WTC11 (cell line): ENCODE measurements around the gene SUDS3.

Experiments used
- CBFB ChIP-seq: sonication (generic); formaldehyde crosslinking; IDR thresholded peaks from 2 replicates; pipeline ENCODE4 v1.8.1; 2022; ENCODE audit warnings: mild to moderate bottlenecking, low read depth, missing genetic modification reagents
- ESRRA ChIP-seq: sonication (generic); formaldehyde crosslinking; IDR thresholded peaks from 2 replicates; pipeline ENCODE4 v1.8.1; 2022; ENCODE audit warnings: mild to moderate bottlenecking, missing genetic modification reagents, borderline replicate concordance
- NFYB ChIP-seq: sonication (generic); formaldehyde crosslinking; conservative IDR thresholded peaks from 2 replicates; pipeline ENCODE4 v1.8.0; 2022; ENCODE audit warnings: low read depth, missing genetic modification reagents
- NR2C2 ChIP-seq: sonication (generic); formaldehyde crosslinking; IDR thresholded peaks from 2 replicates; pipeline ENCODE4 v1.8.0; 2022; ENCODE audit warnings: mild to moderate bottlenecking, missing genetic modification reagents
- ZNF671 ChIP-seq: fragments of 250-450 bp; sonication (Bioruptor Pico); IDR thresholded peaks from 2 replicates; pipeline ENCODE4 v1.8.0; 2021; ENCODE audit warnings: mild to moderate bottlenecking
- TF ChIP-seq, protein P1 (sequence below): fragments of 200-600 bp; IDR thresholded peaks from 2 replicates; pipeline ENCODE4 v1.8.0; 2022; ENCODE audit warnings: antibody characterized with exemption
- TF ChIP-seq, protein P2 (sequence below): sonication (generic); formaldehyde crosslinking; IDR thresholded peaks from 2 replicates; pipeline ENCODE4 v1.8.1; 2022; ENCODE audit warnings: mild to moderate bottlenecking, missing genetic modification reagents, moderate library complexity, borderline replicate concordance
- TF ChIP-seq, protein P3 (sequence below): sonication (generic); formaldehyde crosslinking; IDR thresholded peaks from 2 replicates; pipeline ENCODE4 v1.8.0; 2022; ENCODE audit warnings: mild to moderate bottlenecking, missing genetic modification reagents
- TF ChIP-seq, protein P4 (sequence below): sonication (generic); formaldehyde crosslinking; IDR thresholded peaks from 2 replicates; pipeline ENCODE4 v1.8.1; 2023; ENCODE audit warnings: mild to moderate bottlenecking, missing genetic modification reagents, moderate library complexity
- TF ChIP-seq, protein P5 (sequence below): sonication (generic); formaldehyde crosslinking; IDR thresholded peaks from 2 replicates; pipeline ENCODE4 v1.8.1; 2022; ENCODE audit warnings: low read depth, missing genetic modification reagents, borderline replicate concordance
- TF ChIP-seq, protein P6 (sequence below): fragments of 250-450 bp; sonication (Bioruptor Pico); IDR thresholded peaks from 2 replicates; pipeline ENCODE4 v1.8.0; 2021; ENCODE audit warnings: mild to moderate bottlenecking
- TF ChIP-seq, protein P7 (sequence below): sonication (generic); formaldehyde crosslinking; IDR thresholded peaks from 2 replicates; pipeline ENCODE4 v1.8.1; 2023; ENCODE audit warnings: mild to moderate bottlenecking, missing genetic modification reagents

DNA sequence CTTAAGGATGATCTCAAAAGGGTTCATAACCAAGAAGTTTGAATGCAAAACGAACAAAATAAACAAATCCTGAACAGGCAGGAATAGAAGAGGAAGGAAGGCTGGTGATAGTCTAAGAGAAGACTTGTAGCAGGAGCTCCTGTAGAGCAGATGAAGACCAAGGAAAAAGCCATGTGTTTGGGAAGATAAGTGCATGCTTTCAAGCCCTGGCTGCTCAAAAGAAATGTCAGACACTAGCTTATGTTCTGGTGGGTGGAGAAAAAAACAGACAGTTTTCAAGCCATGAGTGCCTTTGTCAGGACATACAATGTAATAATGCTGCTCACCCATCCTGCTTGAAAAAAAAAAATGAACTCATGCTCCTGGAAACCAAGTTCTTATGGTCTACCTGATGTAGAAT is 31.0 kb upstream of the SUDS3 start:
- TF ChIP-seq, protein P1, sequence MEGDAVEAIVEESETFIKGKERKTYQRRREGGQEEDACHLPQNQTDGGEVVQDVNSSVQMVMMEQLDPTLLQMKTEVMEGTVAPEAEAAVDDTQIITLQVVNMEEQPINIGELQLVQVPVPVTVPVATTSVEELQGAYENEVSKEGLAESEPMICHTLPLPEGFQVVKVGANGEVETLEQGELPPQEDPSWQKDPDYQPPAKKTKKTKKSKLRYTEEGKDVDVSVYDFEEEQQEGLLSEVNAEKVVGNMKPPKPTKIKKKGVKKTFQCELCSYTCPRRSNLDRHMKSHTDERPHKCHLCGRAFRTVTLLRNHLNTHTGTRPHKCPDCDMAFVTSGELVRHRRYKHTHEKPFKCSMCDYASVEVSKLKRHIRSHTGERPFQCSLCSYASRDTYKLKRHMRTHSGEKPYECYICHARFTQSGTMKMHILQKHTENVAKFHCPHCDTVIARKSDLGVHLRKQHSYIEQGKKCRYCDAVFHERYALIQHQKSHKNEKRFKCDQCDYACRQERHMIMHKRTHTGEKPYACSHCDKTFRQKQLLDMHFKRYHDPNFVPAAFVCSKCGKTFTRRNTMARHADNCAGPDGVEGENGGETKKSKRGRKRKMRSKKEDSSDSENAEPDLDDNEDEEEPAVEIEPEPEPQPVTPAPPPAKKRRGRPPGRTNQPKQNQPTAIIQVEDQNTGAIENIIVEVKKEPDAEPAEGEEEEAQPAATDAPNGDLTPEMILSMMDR, result no peak
- TF ChIP-seq NFYB (CRISPR knock-in tag), result no peak
- TF ChIP-seq NR2C2 (CRISPR knock-in tag), result no peak
- TF ChIP-seq, protein P2, sequence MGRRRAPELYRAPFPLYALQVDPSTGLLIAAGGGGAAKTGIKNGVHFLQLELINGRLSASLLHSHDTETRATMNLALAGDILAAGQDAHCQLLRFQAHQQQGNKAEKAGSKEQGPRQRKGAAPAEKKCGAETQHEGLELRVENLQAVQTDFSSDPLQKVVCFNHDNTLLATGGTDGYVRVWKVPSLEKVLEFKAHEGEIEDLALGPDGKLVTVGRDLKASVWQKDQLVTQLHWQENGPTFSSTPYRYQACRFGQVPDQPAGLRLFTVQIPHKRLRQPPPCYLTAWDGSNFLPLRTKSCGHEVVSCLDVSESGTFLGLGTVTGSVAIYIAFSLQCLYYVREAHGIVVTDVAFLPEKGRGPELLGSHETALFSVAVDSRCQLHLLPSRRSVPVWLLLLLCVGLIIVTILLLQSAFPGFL (CRISPR knock-in tag), result no peak
- TF ChIP-seq, protein P3, sequence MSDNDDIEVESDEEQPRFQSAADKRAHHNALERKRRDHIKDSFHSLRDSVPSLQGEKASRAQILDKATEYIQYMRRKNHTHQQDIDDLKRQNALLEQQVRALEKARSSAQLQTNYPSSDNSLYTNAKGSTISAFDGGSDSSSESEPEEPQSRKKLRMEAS (CRISPR knock-in tag), result no peak
- TF ChIP-seq, protein P4, sequence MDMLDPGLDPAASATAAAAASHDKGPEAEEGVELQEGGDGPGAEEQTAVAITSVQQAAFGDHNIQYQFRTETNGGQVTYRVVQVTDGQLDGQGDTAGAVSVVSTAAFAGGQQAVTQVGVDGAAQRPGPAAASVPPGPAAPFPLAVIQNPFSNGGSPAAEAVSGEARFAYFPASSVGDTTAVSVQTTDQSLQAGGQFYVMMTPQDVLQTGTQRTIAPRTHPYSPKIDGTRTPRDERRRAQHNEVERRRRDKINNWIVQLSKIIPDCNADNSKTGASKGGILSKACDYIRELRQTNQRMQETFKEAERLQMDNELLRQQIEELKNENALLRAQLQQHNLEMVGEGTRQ (CRISPR knock-in tag), result no peak
- TF ChIP-seq ZNF671 (CRISPR knock-in tag), result no peak
- TF ChIP-seq, protein P5, sequence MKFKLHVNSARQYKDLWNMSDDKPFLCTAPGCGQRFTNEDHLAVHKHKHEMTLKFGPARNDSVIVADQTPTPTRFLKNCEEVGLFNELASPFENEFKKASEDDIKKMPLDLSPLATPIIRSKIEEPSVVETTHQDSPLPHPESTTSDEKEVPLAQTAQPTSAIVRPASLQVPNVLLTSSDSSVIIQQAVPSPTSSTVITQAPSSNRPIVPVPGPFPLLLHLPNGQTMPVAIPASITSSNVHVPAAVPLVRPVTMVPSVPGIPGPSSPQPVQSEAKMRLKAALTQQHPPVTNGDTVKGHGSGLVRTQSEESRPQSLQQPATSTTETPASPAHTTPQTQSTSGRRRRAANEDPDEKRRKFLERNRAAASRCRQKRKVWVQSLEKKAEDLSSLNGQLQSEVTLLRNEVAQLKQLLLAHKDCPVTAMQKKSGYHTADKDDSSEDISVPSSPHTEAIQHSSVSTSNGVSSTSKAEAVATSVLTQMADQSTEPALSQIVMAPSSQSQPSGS (CRISPR knock-in tag), result no peak
- TF ChIP-seq, protein P6, sequence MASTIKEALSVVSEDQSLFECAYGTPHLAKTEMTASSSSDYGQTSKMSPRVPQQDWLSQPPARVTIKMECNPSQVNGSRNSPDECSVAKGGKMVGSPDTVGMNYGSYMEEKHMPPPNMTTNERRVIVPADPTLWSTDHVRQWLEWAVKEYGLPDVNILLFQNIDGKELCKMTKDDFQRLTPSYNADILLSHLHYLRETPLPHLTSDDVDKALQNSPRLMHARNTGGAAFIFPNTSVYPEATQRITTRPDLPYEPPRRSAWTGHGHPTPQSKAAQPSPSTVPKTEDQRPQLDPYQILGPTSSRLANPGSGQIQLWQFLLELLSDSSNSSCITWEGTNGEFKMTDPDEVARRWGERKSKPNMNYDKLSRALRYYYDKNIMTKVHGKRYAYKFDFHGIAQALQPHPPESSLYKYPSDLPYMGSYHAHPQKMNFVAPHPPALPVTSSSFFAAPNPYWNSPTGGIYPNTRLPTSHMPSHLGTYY (CRISPR knock-in tag), result no peak
- no peak for TF ChIP-seq CBFB (CRISPR knock-in tag)
- TF ChIP-seq, protein P7, sequence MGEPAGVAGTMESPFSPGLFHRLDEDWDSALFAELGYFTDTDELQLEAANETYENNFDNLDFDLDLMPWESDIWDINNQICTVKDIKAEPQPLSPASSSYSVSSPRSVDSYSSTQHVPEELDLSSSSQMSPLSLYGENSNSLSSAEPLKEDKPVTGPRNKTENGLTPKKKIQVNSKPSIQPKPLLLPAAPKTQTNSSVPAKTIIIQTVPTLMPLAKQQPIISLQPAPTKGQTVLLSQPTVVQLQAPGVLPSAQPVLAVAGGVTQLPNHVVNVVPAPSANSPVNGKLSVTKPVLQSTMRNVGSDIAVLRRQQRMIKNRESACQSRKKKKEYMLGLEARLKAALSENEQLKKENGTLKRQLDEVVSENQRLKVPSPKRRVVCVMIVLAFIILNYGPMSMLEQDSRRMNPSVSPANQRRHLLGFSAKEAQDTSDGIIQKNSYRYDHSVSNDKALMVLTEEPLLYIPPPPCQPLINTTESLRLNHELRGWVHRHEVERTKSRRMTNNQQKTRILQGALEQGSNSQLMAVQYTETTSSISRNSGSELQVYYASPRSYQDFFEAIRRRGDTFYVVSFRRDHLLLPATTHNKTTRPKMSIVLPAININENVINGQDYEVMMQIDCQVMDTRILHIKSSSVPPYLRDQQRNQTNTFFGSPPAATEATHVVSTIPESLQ, result no peak
- no peak for TF ChIP-seq ESRRA
